NCI-H69 (cell line): Measurements from ENCODE around the gene FBXO8.
A peak's percentile ranks its signal among the peaks of the same experiment; 100 is the strongest.

Experiments
- DNase-seq: peaks from one replicate; lab custom pipeline; 2025; lab: John Stamatoyannopoulos, UW

FBXO8 gene

GRCh38 chr4:174210354-174210753 lies 73.1 kb downstream of the FBXO8 start:
- DNase-seq = no peak

- no peak for DNase-seq
These were observed 74.1 kb downstream of the FBXO8 start for GRCh38 chr4:174209341-174209740.

- DNase-seq = no peak
These were observed 76.1 kb downstream of the FBXO8 start for GRCh38 chr4:174207367-174207766.

- no peak for DNase-seq
These were observed 79.2 kb downstream of the FBXO8 start for GRCh38 chr4:174204164-174204831.

GRCh38 chr4:174201871-174202270 lies 81.6 kb downstream of the FBXO8 start:
- DNase-seq = no peak

- DNase-seq = no peak
These were observed 83.7 kb downstream of the FBXO8 start for GRCh38 chr4:174199735-174200134.

GRCh38 chr4:174198828-174199227 lies 84.6 kb downstream of the FBXO8 start:
- peak; percentile 65 for DNase-seq

GRCh38 chr4:174198396-174198795 lies 85.1 kb downstream of the FBXO8 start:
- DNase-seq = no peak

- no peak for DNase-seq
These were observed 89.8 kb downstream of the FBXO8 start for GRCh38 chr4:174193438-174194374.

GRCh38 chr4:174192943-174193342 lies 90.5 kb downstream of the FBXO8 start:
- DNase-seq = no peak

GRCh38 chr4:174190832-174191500 lies 92.5 kb downstream of the FBXO8 start:
- DNase-seq = no peak

GRCh38 chr4:174189392-174190015 lies 94.0 kb downstream of the FBXO8 start:
- DNase-seq = no peak
